ENCODE results near the gene KIF23.
A peak's percentile ranks its signal among the peaks of the same experiment; 100 is the strongest.
"Not testable (repeated sequence)": the region's sequence is repeated elsewhere in the genome, so short reads cannot be mapped to it uniquely, and the experiment has no call there.

Gene KIF23

GRCh38 chr15:69434679-69435078 lies 20.5 kb downstream of the KIF23 start:
- no peak for DNase-seq (ENCODE audit: low read depth in 2 of 2)

GRCh38 chr15:69435985-69436384 lies 21.8 kb downstream of the KIF23 start:
- DNase-seq (ENCODE audit: low read depth in 2 of 2): no peak

GRCh38 chr15:69436951-69437350 lies 22.8 kb downstream of the KIF23 start:
- DNase-seq (ENCODE audit: low read depth in 2 of 2): no peak

DNA sequence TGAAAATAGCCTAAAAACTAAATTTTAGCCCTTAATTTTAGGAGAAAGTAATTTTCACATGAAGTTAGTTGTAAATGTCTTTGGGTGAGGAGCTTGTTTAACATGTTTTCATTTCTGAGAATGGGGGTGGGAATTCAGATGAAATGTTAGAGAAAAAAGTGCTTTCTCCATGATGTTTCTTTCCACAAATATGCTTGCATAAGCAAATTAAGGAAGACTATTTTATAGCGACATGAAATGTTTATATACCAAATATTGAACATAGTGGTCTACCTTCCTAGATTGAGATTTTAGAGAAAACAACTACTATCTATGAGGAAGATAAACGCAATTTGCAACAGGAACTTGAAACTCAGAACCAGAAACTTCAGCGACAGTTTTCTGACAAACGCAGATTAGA lies 25.5 kb downstream of the KIF23 start:
- no peak for DNase-seq (ENCODE audit: low read depth in 2 of 2)

- DNase-seq (ENCODE audit: low read depth in 2 of 2): no peak
Observed at GRCh38 chr15:69443032-69443611, 29.0 kb downstream of the KIF23 start.

DNA sequence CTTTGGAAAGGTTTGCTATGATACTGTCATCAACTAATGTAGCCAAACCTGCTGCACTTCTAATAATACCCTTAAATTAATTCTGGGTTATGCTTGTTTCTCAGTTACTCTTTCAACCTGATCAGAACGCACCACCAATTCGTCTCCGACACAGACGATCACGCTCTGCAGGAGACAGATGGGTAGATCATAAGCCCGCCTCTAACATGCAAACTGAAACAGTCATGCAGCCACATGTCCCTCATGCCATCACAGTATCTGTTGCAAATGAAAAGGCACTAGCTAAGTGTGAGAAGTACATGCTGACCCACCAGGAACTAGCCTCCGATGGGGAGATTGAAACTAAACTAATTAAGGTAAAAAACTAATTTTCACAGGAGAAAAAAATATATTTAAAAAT lies 30.5 kb downstream of the KIF23 start:
- no peak for DNase-seq (ENCODE audit: low read depth in 2 of 2)

DNA sequence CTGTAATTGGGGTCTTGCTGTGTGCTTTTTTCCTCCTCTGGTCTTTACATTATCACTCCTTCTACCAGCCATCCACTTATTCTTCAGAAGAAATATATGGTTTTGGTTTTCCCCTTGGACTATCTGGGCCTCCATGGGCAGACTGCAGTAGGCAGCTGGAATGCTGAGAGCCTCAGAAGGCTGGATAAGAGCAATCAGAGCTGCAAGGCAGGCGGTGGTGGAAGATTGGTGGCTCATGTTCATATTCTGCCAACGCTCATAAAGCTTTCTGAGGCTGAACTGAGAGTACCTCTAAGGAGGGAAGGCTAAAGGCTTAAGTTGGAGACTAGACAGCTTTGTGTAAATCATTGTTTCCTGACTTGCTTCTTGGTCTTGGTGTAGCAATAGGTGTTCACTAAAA lies 32.8 kb downstream of the KIF23 start:
- no peak for DNase-seq (ENCODE audit: low read depth in 2 of 2)

- DNase-seq (ENCODE audit: low read depth in 2 of 2): not testable (repeated sequence)
Observed at GRCh38 chr15:69450221-69450620, 36.1 kb downstream of the KIF23 start.

DNA sequence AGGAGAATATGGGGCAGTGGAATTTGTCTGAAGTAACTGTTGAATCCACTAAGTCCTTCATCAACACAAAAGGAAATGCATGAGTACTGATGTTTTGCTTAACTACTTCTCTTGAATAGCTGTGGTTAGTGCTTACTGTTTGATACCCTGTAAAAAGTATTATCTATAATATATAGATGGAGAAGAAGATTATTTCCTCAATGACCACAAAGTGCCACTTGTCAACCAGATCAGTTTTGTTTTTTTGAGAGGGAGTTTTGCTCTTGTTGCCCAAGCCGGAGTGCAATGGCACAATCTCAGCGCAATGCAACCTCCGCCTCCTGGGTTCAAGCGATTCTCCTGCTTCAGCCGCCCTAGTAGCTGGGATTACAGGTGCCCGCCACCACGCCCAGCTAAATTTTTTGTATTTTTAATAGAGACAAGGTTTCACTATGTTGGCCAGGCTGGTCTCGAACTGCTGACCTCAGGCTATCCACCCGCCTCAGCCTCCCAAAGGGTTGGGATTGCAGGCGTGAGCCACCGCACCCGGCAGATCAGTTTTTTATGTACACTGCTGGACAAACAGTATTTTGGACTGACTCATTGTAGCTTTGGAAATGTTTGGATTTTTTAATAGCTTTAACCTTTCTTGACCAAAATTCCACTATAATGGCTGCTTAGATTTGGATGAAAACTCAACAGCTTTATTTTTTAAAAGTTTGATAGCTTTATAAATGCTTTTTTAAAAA lies 37.0 kb downstream of the KIF23 start:
- no peak for DNase-seq (ENCODE audit: low read depth in 2 of 2)

- DNase-seq (ENCODE audit: low read depth in 2 of 2): no peak
Observed at GRCh38 chr15:69451951-69452691, 38.0 kb downstream of the KIF23 start.

DNA sequence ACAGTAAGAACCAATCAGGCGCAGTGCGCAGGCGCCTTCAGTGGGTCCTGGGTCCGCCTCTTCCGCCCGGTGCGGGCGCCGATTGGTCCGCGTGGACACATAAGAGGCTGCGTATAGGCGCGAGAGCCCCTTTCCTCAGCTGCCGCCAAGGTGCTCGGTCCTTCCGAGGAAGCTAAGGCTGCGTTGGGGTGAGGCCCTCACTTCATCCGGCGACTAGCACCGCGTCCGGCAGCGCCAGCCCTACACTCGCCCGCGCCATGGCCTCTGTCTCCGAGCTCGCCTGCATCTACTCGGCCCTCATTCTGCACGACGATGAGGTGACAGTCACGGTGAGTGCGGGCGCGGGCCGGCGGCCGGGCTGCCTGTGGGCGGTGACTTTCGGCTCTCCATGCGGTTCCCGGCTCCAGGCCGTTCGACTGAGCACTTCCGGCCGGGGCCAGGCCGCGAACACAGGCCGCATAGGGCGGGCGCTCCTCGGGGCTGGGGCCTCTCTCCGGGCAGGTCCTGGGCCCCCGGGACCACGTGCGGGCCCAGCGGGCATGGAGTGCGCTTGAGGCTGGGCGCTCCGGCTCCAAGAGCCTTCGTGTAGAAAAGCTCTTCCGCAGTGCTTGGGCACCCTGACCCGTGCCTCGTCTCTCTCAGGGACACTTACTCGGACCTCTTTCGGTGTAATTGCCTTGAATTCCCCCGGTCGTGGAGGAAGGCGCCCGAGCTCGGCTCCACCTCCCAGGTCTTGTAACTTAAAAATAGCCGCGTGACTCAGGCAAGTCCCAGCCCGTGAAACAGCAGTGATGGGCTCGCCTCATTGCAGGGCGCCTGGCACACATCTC lies 38.8 kb downstream of the KIF23 start, which contains the start of gene RPLP1:
Gene RPLP1 (plus strand): TSS at position 127 of the 830 bp plus-strand sequence. CDS start 131 bp downstream, at position 258.
- peak; percentile 89 for DNase-seq (ENCODE audit: low read depth in 2 of 2)

DNA sequence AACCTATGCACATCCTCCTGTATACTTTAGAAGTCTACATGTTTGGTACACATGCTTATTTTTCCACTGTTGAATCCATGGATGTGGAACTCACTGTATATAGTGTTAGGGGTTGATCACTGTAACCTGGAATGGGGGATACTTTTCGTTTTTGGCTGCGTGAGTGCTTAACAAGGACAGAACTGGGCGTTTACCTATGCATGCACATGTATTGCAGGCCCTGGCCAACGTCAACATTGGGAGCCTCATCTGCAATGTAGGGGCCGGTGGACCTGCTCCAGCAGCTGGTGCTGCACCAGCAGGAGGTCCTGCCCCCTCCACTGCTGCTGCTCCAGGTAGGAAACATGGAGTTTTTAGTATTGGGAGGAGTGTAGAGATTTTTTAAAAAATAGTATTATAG lies 40.8 kb downstream of the KIF23 start:
- no peak for DNase-seq (ENCODE audit: low read depth in 2 of 2)

DNA sequence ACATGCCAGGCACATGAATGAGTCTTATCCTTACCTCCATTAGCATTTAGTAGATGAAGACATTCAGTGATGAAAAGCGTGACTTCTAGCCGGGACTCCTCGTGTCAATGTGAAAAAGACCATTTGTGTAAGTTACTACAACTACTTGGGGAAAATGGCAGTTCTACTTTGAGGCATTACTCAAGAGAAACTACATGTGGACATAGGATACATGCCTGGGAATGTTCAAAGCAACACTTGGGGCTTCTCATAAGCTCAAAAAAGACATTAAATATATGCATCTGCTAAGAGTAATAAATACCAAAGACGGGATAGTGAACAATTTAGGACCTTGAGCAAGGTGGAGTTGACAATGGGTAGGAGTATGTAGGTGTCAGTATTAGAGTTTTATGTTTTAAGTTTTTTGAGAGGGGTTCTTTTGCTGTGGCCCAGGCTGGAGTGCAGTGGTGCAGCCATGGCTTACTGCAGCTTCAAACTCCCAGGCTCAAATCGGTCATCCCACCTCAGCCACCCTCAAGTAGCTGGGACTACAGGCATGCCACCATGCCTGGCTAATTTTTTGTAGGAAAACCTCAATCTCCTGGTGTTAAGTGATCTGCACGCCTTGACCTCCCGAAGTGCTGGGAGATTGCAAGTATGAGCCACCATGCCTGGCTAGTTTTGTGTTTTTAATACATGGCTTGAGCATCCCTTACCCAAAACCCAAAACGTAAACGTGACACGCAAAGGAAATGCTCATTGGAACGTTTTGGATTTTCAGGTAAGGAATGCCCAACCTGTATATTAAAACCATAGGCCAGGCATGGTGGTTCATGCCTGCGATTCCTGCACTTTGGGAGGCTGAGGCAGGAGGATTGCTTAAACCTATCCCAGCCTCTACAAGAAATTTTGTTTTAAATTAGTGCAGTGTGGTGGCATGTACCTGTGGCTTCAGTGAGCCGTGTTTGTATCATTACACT lies 42.3 kb downstream of the KIF23 start:
- no peak for DNase-seq (ENCODE audit: low read depth in 2 of 2)

DNA sequence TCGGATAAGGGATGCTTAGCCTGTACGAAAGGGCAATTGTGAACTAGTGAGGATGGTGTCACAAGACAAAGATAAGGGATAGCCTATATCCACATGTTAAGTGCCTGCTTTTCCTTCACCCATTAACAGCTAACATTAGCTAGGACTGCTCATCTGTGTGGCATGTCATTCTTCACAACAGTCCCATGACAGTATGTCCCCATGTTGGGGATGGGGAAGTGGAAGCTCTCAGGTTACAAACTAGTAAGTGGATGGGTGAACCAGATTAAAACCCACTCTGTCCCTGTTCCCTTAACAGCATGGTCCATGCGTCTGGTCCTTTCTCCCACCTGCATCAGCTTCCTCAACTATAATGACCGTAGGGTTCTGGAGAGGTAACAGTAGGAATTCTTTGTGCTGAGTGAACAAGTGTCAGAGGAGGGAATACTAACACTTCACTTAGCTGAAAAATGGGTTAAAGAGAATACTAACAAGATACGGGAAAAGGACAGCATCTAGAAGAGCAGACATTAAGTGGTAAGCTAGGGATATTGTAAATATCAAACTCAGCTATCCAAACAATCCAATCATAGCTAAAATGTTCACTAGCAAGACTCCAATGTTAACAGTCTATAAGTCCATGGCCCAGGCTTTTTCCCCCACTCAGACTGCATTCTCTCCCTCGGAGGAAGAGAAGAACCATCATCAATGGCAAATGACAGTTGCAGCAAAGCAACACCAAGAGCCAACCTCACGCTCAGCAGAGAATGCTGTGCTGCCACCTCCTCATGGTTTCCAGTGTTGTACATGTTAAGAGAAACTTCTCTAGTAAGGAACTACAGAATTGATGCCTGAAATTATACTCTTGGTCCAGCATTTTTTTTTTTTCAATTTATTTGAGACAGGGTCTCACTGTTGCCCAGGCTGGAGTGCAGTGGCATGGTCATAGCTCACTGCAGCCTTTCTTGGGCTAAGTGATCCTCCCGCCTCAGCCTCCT lies 43.4 kb downstream of the KIF23 start:
- DNase-seq (ENCODE audit: low read depth in 2 of 2): no peak

DNA sequence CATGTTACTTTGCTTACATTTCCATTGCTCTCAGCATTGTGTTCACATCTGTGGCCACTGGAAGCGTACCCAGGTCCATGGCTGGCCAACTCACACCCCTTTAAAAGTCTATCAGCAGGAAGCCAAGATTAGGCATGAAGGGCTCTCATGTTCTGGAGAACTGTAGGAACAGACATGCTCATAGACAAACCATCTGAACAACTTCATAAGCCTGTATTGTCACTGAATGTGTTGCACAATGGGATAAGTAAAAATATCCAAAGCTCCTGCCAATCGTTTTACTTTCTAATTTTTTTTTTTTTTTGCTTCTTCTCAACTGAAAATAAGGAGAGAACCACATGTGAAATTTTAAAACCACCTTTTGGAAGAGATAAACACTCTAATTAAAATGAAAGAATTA lies 44.9 kb downstream of the KIF23 start:
- DNase-seq (ENCODE audit: low read depth in 2 of 2): no peak

GRCh38 chr15:69460481-69460880 lies 46.3 kb downstream of the KIF23 start:
- DNase-seq (ENCODE audit: low read depth in 2 of 2): no peak

DNA sequence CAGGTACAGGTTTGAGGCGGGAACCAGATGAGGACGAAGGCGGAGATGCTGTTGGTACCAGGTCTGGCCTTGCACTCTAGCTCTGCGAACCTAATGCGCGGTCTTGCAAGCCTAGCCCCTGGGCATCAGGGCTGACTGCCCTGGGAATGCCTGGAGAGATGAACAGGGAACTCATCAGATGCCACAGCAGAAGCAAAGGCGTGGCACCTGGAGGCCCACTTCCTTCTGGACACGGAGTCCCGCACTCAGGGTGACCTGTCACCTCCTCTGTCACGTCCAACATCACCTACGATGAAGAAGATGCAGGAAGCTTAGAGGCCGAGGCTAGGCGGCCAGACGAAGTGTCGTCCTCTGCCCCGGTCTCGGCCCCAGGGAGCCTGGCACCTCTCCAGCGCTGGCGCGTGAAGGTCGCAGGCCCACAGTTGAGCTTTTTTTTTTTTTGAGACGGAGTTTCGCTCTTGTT lies 47.9 kb downstream of the KIF23 start:
- no peak for DNase-seq (ENCODE audit: low read depth in 2 of 2)

DNA sequence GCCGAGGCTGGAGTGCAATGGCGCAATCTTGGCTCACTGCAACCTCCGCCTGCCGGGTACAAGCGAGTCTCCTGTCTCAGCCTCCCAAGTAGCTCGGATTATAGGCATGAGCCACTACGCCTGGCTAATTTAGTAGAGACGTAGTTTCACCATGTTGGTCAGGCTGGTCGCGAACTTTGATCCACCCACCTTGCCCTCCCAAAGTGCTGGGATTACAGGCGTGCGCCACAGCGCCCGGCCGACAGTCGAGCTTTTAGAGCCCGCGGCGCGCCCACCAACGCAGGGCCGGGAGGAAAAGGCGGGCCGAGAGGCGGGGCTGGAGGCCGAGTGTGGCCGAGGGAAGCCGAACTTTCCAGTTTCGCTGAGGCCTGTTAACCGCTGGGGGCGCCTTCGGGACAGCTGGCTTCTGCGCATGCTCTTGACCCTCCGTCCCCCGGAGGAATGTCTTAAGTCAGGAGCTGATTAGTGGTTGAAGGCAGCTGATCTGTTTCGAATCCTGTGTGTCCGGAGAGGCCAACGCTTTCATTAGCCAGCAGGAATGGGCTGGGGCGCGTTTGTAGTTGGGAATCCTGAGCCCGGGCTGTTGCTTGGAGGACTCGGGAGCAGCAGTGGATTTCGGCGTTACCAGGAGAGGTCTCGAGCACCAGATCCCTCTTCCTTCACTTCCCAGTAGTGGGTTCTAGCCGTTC lies 48.5 kb downstream of the KIF23 start:
- peak; percentile 81 to 89 for DNase-seq (ENCODE audit: low read depth in 2 of 2)

GRCh38 chr15:69463182-69463756 lies 49.1 kb downstream of the KIF23 start:
- no peak for DNase-seq (ENCODE audit: low read depth in 2 of 2)
